Hepatocyte (in vitro differentiated cells): ENCODE measurements around the gene SEMA5A.

Experiments
- EZH2 ChIP-seq: fragments of 200-600 bp; sonication (generic); IDR thresholded peaks from 2 replicates; pipeline ENCODE4 v1.6.1; 2016; ENCODE audit warnings: antibody characterized with exemption, mild to moderate bottlenecking, borderline replicate concordance
- EZH2phosphoT487 ChIP-seq: fragments of 200-600 bp; sonication (generic); IDR thresholded peaks from one replicate; pipeline ENCODE4 v1.6.1; 2018; ENCODE audit warnings: antibody characterized with exemption, mild to moderate bottlenecking, low read depth, moderate library complexity; ENCODE audit not compliant: unreplicated experiment, severe bottlenecking
- TF ChIP-seq, protein P1 (sequence below): fragments of 200-600 bp; sonication (generic); IDR thresholded peaks from 2 replicates; pipeline ENCODE4 v1.5.1; 2016; ENCODE audit warnings: antibody characterized with exemption, mild to moderate bottlenecking; ENCODE audit not compliant: poor library complexity

DNA sequence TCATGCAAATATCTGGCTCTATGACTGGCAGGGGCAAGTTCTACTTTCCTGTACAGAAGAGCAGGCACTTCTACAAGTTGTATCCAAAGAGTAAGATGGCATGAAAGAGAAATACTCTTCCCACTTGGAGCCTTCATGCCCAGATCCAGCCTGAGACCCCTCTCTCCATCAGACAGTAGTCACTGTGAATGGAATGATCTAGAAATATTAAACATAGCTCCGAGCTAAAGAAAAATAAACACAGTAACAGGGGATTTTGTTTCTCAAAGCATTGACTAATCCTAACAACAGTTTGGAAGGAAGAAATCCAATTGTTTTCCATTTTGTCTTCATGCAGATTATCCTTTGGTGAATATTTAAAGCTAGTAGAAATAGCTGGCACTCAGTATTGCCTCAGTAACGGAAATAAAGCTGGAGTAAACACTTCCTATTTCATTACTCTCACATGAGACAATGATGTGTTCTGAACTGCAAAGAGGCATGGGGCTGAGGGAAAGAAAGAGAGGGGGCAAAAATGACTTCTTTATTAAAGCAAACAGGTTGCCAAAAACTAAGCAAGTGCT lies 100.0 kb downstream of the SEMA5A start:
- TF ChIP-seq, protein P1, sequence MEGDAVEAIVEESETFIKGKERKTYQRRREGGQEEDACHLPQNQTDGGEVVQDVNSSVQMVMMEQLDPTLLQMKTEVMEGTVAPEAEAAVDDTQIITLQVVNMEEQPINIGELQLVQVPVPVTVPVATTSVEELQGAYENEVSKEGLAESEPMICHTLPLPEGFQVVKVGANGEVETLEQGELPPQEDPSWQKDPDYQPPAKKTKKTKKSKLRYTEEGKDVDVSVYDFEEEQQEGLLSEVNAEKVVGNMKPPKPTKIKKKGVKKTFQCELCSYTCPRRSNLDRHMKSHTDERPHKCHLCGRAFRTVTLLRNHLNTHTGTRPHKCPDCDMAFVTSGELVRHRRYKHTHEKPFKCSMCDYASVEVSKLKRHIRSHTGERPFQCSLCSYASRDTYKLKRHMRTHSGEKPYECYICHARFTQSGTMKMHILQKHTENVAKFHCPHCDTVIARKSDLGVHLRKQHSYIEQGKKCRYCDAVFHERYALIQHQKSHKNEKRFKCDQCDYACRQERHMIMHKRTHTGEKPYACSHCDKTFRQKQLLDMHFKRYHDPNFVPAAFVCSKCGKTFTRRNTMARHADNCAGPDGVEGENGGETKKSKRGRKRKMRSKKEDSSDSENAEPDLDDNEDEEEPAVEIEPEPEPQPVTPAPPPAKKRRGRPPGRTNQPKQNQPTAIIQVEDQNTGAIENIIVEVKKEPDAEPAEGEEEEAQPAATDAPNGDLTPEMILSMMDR, result no peak
- TF ChIP-seq EZH2 (no peak), EZH2phosphoT487 (no peak)
